ENCODE measurements around the gene RILP. TPM values are rescaled to one million over a fixed set of nuclear protein-coding genes. Genes with fewer than 3 reads are reported as not detected.

RILP gene
- total RNA-seq, 1 experiment from 2014 or later: 11.6 TPM

GRCh38 chr17:1621273-1621954, 28.3 kb downstream of the RILP start:
- Histone ChIP-seq H3K9me2 (ENCODE audit: insufficient read depth) (no peaks in the 10 kb centered on the region), H3K36me3 (ENCODE audit: control insufficient read depth in 1 of 2, insufficient read depth in 2 of 2, low read length in 2 of 2) (no peaks in the 10 kb centered on the region), H3K9me3 (ENCODE audit: control insufficient read depth in 1 of 2, insufficient read depth in 1 of 2, low read depth in 1 of 2, low read length in 2 of 2) (no peaks in the 10 kb centered on the region), H3K4me3 (replicated peaks in 1 of 2; ENCODE audit: low read depth in 1 of 2, low read length in 2 of 2) (no peak overlapping the region), H3K27ac (ENCODE audit: low read depth, low read length) (no peak overlapping the region), H3K4me1 (ENCODE audit: control insufficient read depth in 1 of 2, insufficient read depth in 2 of 2, low read length in 2 of 2) (peaks cover 38 to 44% of the 10 kb centered on the region in 2 experiments), H4K20me1 (ENCODE audit: insufficient read depth) (no peaks in the 10 kb centered on the region), H2AFZ (ENCODE audit: low read depth, low read length, poor library complexity, severe bottlenecking) (no peak overlapping the region), H3K79me2 (ENCODE audit: insufficient read depth, low read length) (no peaks in the 10 kb centered on the region), H3K9ac (ENCODE audit: low read length) (no peak overlapping the region), H3K4me2 (ENCODE audit: low read length) (no peak overlapping the region), H3K27me3 (ENCODE audit: insufficient read depth, low read length) (no peaks in the 10 kb centered on the region)
- ChIA-PET POLR2A (no interaction called here), RAD21 (ENCODE audit: low non-redundant PET in 1 of 2, low total read pairs in 2 of 2, uncharacterized antibody in 2 of 2, unreplicated experiment in 2 of 2) (no interaction called here), CTCF (no interaction called here)
- TF ChIP-seq FOSL1 (IDR thresholded peaks at IDR 0.05; ENCODE audit: low read depth) (no peak), CEBPB (IDR thresholded peaks at IDR 0.05; ENCODE audit: low read depth) (no peak), RAD21 (IDR thresholded peaks at IDR 0.05; ENCODE audit: low read depth) (no peak), ZBTB33 (IDR thresholded peaks at IDR 0.05; ENCODE audit: extremely low read depth, insufficient replicate concordance, low read length) (no peak), YY1 (IDR thresholded peaks at IDR 0.05; ENCODE audit: extremely low read depth, insufficient replicate concordance, low read depth, low read length) (no peak), SRF (IDR thresholded peaks at IDR 0.05; ENCODE audit: low read depth) (no peak), EZH2 (IDR thresholded peaks at IDR 0.05) (no peak), JUND (IDR thresholded peaks at IDR 0.05) (no peak), EGR1 (IDR thresholded peaks at IDR 0.05; ENCODE audit: low read depth) (no peak), CTCF (IDR thresholded peaks at IDR 0.05 in 2 of 3, conservative IDR thresholded peaks at IDR 0.05 in 1 of 3; ENCODE audit: borderline replicate concordance in 1 of 3, insufficient read depth in 1 of 3, low read depth in 2 of 3, low read length in 2 of 3) (no peak), ELF1 (IDR thresholded peaks at IDR 0.05; ENCODE audit: borderline replicate concordance, low read depth) (no peak), EZH2phosphoT487 (IDR thresholded peaks at IDR 0.05; ENCODE audit: borderline replicate concordance) (no peak), POLR2AphosphoS5 (IDR thresholded peaks at IDR 0.05; ENCODE audit: low read depth, low read length) (no peak), SIN3A (IDR thresholded peaks at IDR 0.05; ENCODE audit: low read depth) (no peak), MAX (IDR thresholded peaks at IDR 0.05) (no peak), TCF7L2 (IDR thresholded peaks at IDR 0.05; ENCODE audit: borderline replicate concordance, extremely low read depth, insufficient read depth, insufficient read length) (no peak), SP1 (IDR thresholded peaks at IDR 0.05; ENCODE audit: low read depth) (no peak), ZNF274 (IDR thresholded peaks at IDR 0.05; ENCODE audit: low read depth, low read length) (no peak), ZFX (IDR thresholded peaks at IDR 0.05) (no peak)
- TF ChIP-seq, protein P1, sequence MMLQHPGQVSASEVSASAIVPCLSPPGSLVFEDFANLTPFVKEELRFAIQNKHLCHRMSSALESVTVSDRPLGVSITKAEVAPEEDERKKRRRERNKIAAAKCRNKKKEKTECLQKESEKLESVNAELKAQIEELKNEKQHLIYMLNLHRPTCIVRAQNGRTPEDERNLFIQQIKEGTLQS (IDR thresholded peaks at IDR 0.05): no peak
- ATAC-seq (no peak), DNase-seq (ENCODE audit: low read depth, low spot score) (no peak)
- BruUV-seq (replicated peaks): no TSS peak
- intact Hi-C loops (cut with micrococcal nuclease): no loop called here

Measured in HCT116 (cell line).